ENCODE measurements around the gene UGT2A1. TPM values are rescaled to one million over a fixed set of nuclear protein-coding genes. Genes with fewer than 3 reads are reported as not detected.

The UGT2A1 gene
- total and polyA plus RNA-seq, 5 experiments from 2014 or later, result not detected

GRCh38 chr4:69577245-69577644, 75.8 kb downstream of the UGT2A1 start:
- no peaks in the 10 kb centered on the region for H3K4me1 Mint-ChIP-seq
- ATAC-seq (no peak), DNase-seq (no peak)
- peaks cover 0 to 3% (median 0%) of the 10 kb centered on the region in 9 donors for H3K9me3 Mint-ChIP-seq
- POLR2A ChIA-PET, result no interaction called here
- H3K27ac Mint-ChIP-seq, result no peak overlapping the region
- no peaks in the 10 kb centered on the region for H3K36me3 Mint-ChIP-seq
- no peak overlapping the region for H3K4me3 Mint-ChIP-seq
- H3K27me3 Mint-ChIP-seq, result no peaks in the 10 kb centered on the region

- H3K4me1 Mint-ChIP-seq, result no peaks in the 10 kb centered on the region
- no peaks in the 10 kb centered on the region for H3K36me3 Mint-ChIP-seq
- peak in 1 of 10 donors; percentile 53 for DNase-seq
- no peak overlapping the region for H3K4me3 Mint-ChIP-seq
- no peak overlapping the region for H3K27ac Mint-ChIP-seq
- POLR2A ChIA-PET, result no interaction called here
- ATAC-seq, result no peak
- H3K27me3 Mint-ChIP-seq, result no peaks in the 10 kb centered on the region
- peaks cover 0 to 3% (median 0%) of the 10 kb centered on the region in 9 donors for H3K9me3 Mint-ChIP-seq
These were observed 76.7 kb downstream of the UGT2A1 start for GRCh38 chr4:69576251-69576877.

GRCh38 chr4:69568787-69569186, 84.3 kb downstream of the UGT2A1 start:
- H3K27me3 Mint-ChIP-seq, result no peaks in the 10 kb centered on the region

GRCh38 chr4:69563424-69563823, 89.6 kb downstream of the UGT2A1 start:
- Mint-ChIP-seq H3K9me3 (peaks cover 0 to 4% (median 1%) of the 10 kb centered on the region in 9 donors), H3K4me1 (no peaks in the 10 kb centered on the region), H3K36me3 (no peaks in the 10 kb centered on the region), H3K27me3 (no peaks in the 10 kb centered on the region), H3K27ac (no peak overlapping the region), H3K4me3 (no peak overlapping the region)
- ATAC-seq (no peak), DNase-seq (no peak)
- POLR2A ChIA-PET, result no interaction called here

More at GRCh38 chr4:69568787-69569186, 84.3 kb downstream of the UGT2A1 start:
- Mint-ChIP-seq H3K9me3 (peaks cover 0 to 2% (median 0%) of the 10 kb centered on the region in 9 donors), H3K4me1 (no peaks in the 10 kb centered on the region), H3K36me3 (no peaks in the 10 kb centered on the region), H3K4me3 (no peak overlapping the region), H3K27ac (no peak overlapping the region)
- ATAC-seq, result no peak
- DNase-seq, result no peak
- POLR2A ChIA-PET, result no interaction called here

GRCh38 chr4:69549651-69550050, 103.4 kb downstream of the UGT2A1 start:
- DNase-seq (no peak), ATAC-seq (no peak)
- H3K27me3 Mint-ChIP-seq, result peaks cover 0 to 6% (median 0%) of the 10 kb centered on the region in 5 donors
- POLR2A ChIA-PET, result no interaction called here
- H3K4me3 Mint-ChIP-seq, result no peak overlapping the region
- H3K9me3 Mint-ChIP-seq, result peaks cover 0 to 12% (median 0%) of the 10 kb centered on the region in 9 donors
- no peaks in the 10 kb centered on the region for H3K4me1 Mint-ChIP-seq
- H3K27ac Mint-ChIP-seq, result no peak overlapping the region
- H3K36me3 Mint-ChIP-seq, result no peaks in the 10 kb centered on the region

DNA sequence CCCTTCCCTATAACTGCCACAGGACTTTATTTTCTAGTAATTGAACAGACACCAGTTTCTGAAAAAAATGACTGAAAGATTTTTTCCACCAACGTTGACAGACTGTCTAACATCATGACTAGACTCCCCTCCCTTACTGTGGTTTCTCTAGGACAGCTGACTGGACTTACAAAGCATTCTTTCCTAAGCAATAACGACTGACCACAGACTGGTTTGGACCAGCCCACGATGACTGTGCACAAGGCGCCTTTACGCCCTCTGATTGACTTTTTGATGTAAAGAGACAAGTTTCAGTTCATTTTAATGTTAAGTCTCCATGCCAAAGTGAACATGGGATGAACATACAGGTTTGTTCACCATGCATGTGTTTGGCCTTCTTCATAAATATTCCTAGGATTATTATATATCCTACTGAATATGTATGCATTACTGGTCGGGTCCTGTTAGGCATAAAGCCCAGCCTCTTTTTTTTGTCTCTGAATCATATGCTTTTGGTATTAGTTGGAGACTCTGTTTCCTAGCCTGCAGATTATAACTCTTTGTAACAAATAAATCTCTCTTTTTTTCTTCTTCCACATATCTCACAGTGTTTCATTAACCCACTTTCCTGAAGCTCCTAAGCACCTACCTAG, 106.8 kb downstream of the UGT2A1 start:
- no peak overlapping the region for H3K4me3 Mint-ChIP-seq
- no peaks in the 10 kb centered on the region for H3K36me3 Mint-ChIP-seq
- H3K9me3 Mint-ChIP-seq, result peaks cover 0 to 7% (median 0%) of the 10 kb centered on the region in 9 donors
- DNase-seq (no peak), ATAC-seq (no peak)
- H3K27me3 Mint-ChIP-seq, result peaks cover 0 to 6% (median 0%) of the 10 kb centered on the region in 5 donors
- H3K4me1 Mint-ChIP-seq, result no peaks in the 10 kb centered on the region
- POLR2A ChIA-PET, result no interaction called here
- H3K27ac Mint-ChIP-seq, result no peak overlapping the region

Other genes starting within 250 kb of the UGT2A1 start
- not detected for gene UGT2B4, start 157.3 kb downstream of the UGT2A1 start, total RNA-seq
- gene UGT2B4, start 157.3 kb downstream of the UGT2A1 start, polyA plus RNA-seq, result not detected
- not detected for gene UGT2A2, start 13.6 kb downstream of the UGT2A1 start, total RNA-seq
- gene UGT2A2, start 13.6 kb downstream of the UGT2A1 start, polyA plus RNA-seq, result not detected
- gene SULT1B1, start 107.4 kb upstream of the UGT2A1 start, total RNA-seq, result 10 to 100 TPM; 20.9 to 25.2 TPM
- 10 to 100 TPM; 13.2 to 18.2 (median 13.3) TPM for gene SULT1B1, start 107.4 kb upstream of the UGT2A1 start, polyA plus RNA-seq
- gene SULT1E1, start 206.9 kb upstream of the UGT2A1 start, total RNA-seq, result not detected
- not detected for gene SULT1E1, start 206.9 kb upstream of the UGT2A1 start, polyA plus RNA-seq

Measured in naive thymus-derived CD8-positive, alpha-beta T cell (primary cell).